CD4-positive, alpha-beta T cell treated with Interleukin-6 at 100 ng/mL for 8 hours (primary cell): ENCODE results near the gene PTPMT1.
"Not testable (repeated sequence)": the region's sequence is repeated elsewhere in the genome, so short reads cannot be mapped to it uniquely, and the experiment has no call there.

ENCODE experiments used
- DNase-seq: peaks from one replicate; pipeline ENCODE4 v3.0.0-alpha.2; 2020; ENCODE audit warnings: mixed read lengths, low spot score

The PTPMT1 gene

DNA sequence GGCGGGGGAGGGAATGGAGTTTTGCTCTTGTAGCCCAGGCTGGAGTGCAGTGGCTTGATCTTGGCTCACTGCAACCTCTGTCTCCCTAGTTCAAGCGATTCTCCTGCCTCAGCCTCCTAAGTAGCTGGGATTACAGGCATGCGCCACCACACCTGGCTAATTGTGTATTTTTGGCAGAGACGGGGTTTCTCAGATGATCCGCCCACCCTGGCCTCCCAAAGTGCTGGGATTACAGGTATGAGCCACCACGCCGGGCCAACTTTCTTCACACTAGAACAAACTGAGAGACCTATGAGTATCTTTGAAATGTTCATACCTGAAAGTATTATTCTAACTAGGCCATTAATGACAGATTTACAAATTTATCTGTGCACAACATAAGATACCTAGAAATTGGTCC, 19.1 kb upstream of the PTPMT1 start:
- DNase-seq, result not testable (repeated sequence)

- no peak for DNase-seq
Observed at GRCh38 chr11:47550288-47551047, 14.9 kb upstream of the PTPMT1 start.

GRCh38 chr11:47551086-47551485, 14.3 kb upstream of the PTPMT1 start:
- DNase-seq, result no peak

GRCh38 chr11:47552056-47552565, 13.3 kb upstream of the PTPMT1 start:
- no peak for DNase-seq

DNA sequence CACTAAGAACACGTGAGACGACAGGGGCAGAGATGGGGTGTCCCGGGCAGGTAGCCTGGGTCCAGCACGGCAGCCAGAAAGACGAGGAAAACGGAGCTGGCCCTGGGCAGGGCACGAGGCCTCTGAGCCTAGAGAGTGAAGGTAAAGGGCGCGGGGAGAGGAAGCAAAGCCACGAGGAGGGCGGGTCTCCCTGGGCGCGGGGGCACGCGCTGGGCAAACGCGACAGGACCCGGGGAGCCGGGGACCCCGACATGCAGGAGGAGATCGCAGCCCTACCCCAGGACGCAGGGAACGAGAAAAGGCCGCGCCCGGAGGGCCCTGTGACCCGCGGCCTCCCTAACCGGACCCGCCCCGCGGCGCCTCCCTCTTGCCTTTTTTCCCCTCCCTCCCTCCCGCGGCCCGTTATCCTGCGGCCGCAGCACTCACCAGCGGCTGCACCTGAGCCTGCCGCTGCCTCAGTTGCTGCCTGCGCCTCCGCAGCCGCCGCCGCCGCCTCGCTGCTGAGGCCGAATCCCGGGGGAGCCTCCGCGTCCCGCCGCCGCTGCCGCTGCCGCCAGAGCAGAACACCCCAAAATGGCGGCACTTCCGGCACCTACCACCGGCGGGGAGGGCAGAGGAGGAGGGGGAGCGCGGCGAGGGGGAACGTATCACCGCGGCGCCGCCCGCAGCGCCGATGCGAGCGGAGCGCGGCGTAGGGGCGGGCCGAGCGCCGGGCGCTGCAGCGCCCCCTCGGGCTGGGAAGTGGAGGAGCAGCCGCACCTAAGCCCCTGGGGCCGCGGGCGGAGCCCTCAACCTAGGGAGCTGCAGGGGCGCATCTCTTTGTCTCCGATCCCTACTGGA, 12.6 kb upstream of the PTPMT1 start, which contains the start of gene CELF1:
Gene CELF1 (minus strand): TSS at position 567 of the 840 bp plus-strand sequence. CDS start 53,609 bp downstream, outside the sequence.
- peak; percentile 89 for DNase-seq

GRCh38 chr11:47553406-47553743, 12.0 kb upstream of the PTPMT1 start:
- DNase-seq, result no peak

- not testable (repeated sequence) for DNase-seq
Observed at GRCh38 chr11:47557004-47557403, 8.4 kb upstream of the PTPMT1 start.

GRCh38 chr11:47558695-47559094, 6.7 kb upstream of the PTPMT1 start:
- no peak for DNase-seq

DNA sequence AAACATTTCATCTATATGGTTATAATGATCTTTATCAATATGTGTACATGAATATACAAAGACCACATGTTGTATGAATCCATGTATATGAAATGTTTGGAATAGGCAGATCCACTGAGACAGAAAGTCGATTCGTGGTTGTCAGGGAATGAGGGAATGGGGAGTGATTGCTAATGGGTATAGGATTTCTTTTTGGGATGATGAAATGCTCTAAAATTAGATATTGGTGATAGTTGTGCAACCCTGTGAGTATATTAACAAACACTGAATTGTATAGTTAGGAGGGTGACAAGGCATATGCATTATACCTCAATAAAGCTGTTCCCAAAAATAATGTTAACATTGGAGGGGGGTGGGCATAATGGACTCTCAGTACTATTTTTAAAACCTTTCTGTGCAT, 5.0 kb upstream of the PTPMT1 start:
- no peak for DNase-seq

DNA sequence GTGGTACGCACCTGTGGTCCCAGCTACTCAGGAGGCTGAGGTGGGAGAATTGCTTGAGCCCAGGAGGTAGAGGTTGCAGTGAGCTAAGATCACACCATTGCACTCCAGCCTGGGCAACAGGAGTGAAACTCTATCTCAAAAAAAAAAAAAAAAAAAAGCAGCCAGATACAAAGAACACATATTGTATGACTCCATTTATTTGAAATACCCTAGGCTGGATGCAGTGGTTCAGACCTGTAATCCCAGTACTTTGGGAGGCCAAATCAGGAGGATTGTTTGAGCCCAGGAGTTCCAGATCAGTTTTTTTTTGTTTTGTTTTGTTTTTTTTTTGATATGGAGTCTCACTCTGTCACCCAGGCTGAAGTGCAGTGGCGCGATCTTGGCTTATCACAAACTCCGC, 3.0 kb upstream of the PTPMT1 start:
- not testable (repeated sequence) for DNase-seq

- DNase-seq, result not testable (repeated sequence)
Observed at GRCh38 chr11:47564366-47564765, 1.0 kb upstream of the PTPMT1 start.

GRCh38 chr11:47564933-47565339, 463 bp upstream of the PTPMT1 start:
- no peak for DNase-seq

GRCh38 chr11:47566149-47566698, 825 bp downstream of the PTPMT1 start:
- no peak for DNase-seq

DNA sequence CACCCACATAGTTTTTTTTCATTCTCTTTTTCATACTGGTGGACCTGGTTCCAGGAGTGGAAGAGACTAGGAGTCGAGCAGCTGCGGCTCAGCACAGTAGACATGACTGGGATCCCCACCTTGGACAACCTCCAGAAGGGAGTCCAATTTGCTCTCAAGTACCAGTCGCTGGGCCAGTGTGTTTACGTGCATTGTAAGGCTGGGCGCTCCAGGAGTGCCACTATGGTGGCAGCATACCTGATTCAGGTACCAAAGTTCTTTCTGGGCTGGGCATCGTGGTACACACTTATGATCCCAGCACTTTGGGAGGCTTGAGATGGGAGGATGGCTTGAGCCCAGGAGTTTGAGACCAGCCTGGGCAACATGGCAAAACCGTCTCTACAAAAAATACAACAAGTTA, 4.2 kb downstream of the PTPMT1 start:
- DNase-seq, result no peak

GRCh38 chr11:47570651-47571356, 5.4 kb downstream of the PTPMT1 start:
- DNase-seq, result no peak

DNA sequence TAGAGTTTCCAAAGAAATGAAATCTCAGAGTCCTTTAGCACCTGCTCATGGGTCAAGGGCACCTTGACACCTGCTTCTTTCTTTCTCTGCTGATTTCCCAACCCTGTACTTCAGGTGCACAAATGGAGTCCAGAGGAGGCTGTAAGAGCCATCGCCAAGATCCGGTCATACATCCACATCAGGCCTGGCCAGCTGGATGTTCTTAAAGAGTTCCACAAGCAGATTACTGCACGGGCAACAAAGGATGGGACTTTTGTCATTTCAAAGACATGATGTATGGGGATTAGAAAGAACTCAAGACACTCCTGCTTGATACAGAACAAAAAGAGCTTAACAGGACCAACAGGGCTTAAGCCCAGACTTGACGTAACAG, 5.9 kb downstream of the PTPMT1 start:
- no peak for DNase-seq

- no peak for DNase-seq
Observed at GRCh38 chr11:47571895-47572294, 6.5 kb downstream of the PTPMT1 start.

- DNase-seq, result no peak
Observed at GRCh38 chr11:47572715-47573255, 7.4 kb downstream of the PTPMT1 start.

GRCh38 chr11:47573321-47573720, 7.9 kb downstream of the PTPMT1 start:
- DNase-seq, result no peak

DNA sequence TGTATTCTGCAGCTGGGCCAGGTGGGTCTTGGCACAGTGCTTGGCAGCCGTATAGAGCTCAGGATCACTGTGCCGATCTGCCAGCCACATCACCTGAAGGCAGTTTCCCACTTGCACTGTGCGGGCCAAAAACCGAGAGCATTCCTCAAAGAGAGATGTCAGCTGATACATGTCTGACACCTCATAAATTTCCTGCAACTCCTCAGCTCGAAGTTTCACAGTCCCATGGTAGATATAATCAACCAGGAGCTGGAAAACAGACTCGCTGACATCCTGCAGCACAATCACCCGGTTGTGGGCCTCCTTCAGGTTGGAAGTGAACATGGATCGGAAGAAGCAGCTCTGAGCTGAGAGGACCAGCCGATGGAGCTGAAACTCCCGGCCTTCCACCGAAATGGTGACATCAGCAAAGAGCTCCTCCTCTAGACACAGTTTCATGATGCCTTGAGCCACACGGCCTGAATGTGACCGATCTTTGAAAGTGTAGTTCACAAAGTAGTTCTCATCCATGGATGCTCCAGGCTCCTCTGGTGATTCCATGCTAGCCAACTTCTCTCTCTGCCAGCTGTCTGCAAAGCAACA, 12.2 kb downstream of the PTPMT1 start:
- no peak for DNase-seq
